Measurements from ENCODE around the gene LDLRAD4. TPM values are rescaled to one million over a fixed set of nuclear protein-coding genes. Genes with fewer than 3 reads are reported as not detected.

The LDLRAD4 gene
- polyA plus RNA-seq, 1 of the 3 experiments (the other 2 are of a cell fraction): 0.16 TPM

- H3F3A ChIP-seq (replicated peaks; ENCODE audit: insufficient read depth): no peaks in the 10 kb centered on the region
- H2AFZ ChIP-seq (ENCODE audit: low read depth): no peak overlapping the region
- H3K27me3 ChIP-seq (ENCODE audit: insufficient read depth): no peaks in the 10 kb centered on the region
- peaks cover 0 to 43% of the 10 kb centered on the region in 2 experiments; a peak in 1 of 4 replicates for H3K4me1 ChIP-seq (ENCODE audit: control insufficient read depth in 1 of 2, insufficient read depth in 2 of 2, low read depth in 1 of 2, low read length in 1 of 2)
- H3K4me3 ChIP-seq (ENCODE audit: low read depth in 2 of 2, low read length in 1 of 2): no peak overlapping the region
- H3K36me3 ChIP-seq (replicated peaks in 1 of 2; ENCODE audit: control insufficient read depth in 1 of 2, insufficient read depth in 2 of 2, low read length in 1 of 2): no peaks in the 10 kb centered on the region
- ChIA-PET POLR2A (no interaction called here), CTCF (no interaction called here)
- no peaks in the 10 kb centered on the region for H4K20me1 ChIP-seq (ENCODE audit: insufficient read depth)
- WGBS (ENCODE audit: low lambda C conversion rate): 57% methylated on average over 9 of the region's 9 CpGs
- no peak overlapping the region for H3K27ac ChIP-seq (ENCODE audit: low read depth in 2 of 2, low read length in 1 of 2)
- no peak overlapping the region for H3K4me2 ChIP-seq
- DNase-seq: no peak
- no peaks in the 10 kb centered on the region for H3K9me2 ChIP-seq
- H3K79me2 ChIP-seq (ENCODE audit: insufficient read depth): no peaks in the 10 kb centered on the region
- H3K9me3 ChIP-seq: no peaks in the 10 kb centered on the region
- no peak for TF ChIP-seq MEF2A (IDR thresholded peaks at IDR 0.05; ENCODE audit: borderline replicate concordance, low read depth)
- no peak for TF ChIP-seq JUND (IDR thresholded peaks at IDR 0.05)
- TF ChIP-seq NFIC (IDR thresholded peaks at IDR 0.05; ENCODE audit: borderline replicate concordance): no peak
- no peak for TF ChIP-seq RFX5 (IDR thresholded peaks at IDR 0.05; ENCODE audit: low read length)
- no peak for TF ChIP-seq EP300 (IDR thresholded peaks at IDR 0.05; ENCODE audit: borderline replicate concordance in 1 of 2, low read depth in 1 of 2, low read length in 1 of 2)
- TF ChIP-seq SIN3A (IDR thresholded peaks at IDR 0.05; ENCODE audit: borderline replicate concordance, low read depth, low read length): no peak
- TF ChIP-seq SMC3 (IDR thresholded peaks at IDR 0.05; ENCODE audit: low read depth, low read length): no peak
- TF ChIP-seq PBX3 (IDR thresholded peaks at IDR 0.05): no peak
- no peak for TF ChIP-seq POLR2AphosphoS5 (IDR thresholded peaks at IDR 0.05; ENCODE audit: low read depth, low read length)
- TF ChIP-seq CHD2 (IDR thresholded peaks at IDR 0.05; ENCODE audit: low read length, partially characterized antibody): no peak
- no peak for TF ChIP-seq TEAD4 (IDR thresholded peaks at IDR 0.05; ENCODE audit: borderline replicate concordance, insufficient read depth)
- no peak overlapping the region for H3K9ac ChIP-seq
These were observed 268.1 kb downstream of the LDLRAD4 start for GRCh38 chr18:13486686-13487085.

- 53% methylated on average over 7 of the region's 7 CpGs for WGBS (ENCODE audit: low lambda C conversion rate)
- POLR2A ChIA-PET: no interaction called here
- Histone ChIP-seq H3K27me3 (ENCODE audit: insufficient read depth) (no peaks in the 10 kb centered on the region), H3K4me3 (ENCODE audit: low read depth in 2 of 2, low read length in 1 of 2) (no peak overlapping the region), H3K4me2 (no peak overlapping the region), H3K9ac (no peak overlapping the region), H3K9me3 (no peaks in the 10 kb centered on the region), H3F3A (replicated peaks; ENCODE audit: insufficient read depth) (no peaks in the 10 kb centered on the region), H3K9me2 (no peaks in the 10 kb centered on the region), H3K27ac (ENCODE audit: low read depth in 2 of 2, low read length in 1 of 2) (no peak overlapping the region; a peak in 1 of 4 replicates), H3K79me2 (ENCODE audit: insufficient read depth) (no peaks in the 10 kb centered on the region), H2AFZ (ENCODE audit: low read depth) (no peak overlapping the region), H4K20me1 (ENCODE audit: insufficient read depth) (no peaks in the 10 kb centered on the region), H3K4me1 (ENCODE audit: control insufficient read depth in 1 of 2, insufficient read depth in 2 of 2, low read depth in 1 of 2, low read length in 1 of 2) (peaks cover 0 to 49% of the 10 kb centered on the region in 2 experiments; a peak in 1 of 4 replicates), H3K36me3 (replicated peaks in 1 of 2; ENCODE audit: control insufficient read depth in 1 of 2, insufficient read depth in 2 of 2, low read length in 1 of 2) (no peaks in the 10 kb centered on the region)
- CTCF ChIA-PET: no interaction called here
- no peak for DNase-seq
- TF ChIP-seq EP300 (IDR thresholded peaks at IDR 0.05; ENCODE audit: borderline replicate concordance in 1 of 2, low read depth in 1 of 2, low read length in 1 of 2) (no peak), RFX5 (IDR thresholded peaks at IDR 0.05; ENCODE audit: low read length) (no peak), RCOR1 (IDR thresholded peaks at IDR 0.05; ENCODE audit: low read length) (no peak), ZBTB33 (IDR thresholded peaks at IDR 0.05; ENCODE audit: borderline replicate concordance, low read depth) (no peak), PBX3 (IDR thresholded peaks at IDR 0.05) (no peak), CHD2 (IDR thresholded peaks at IDR 0.05; ENCODE audit: low read length, partially characterized antibody) (no peak), ELF1 (IDR thresholded peaks at IDR 0.05) (no peak), MEF2A (IDR thresholded peaks at IDR 0.05; ENCODE audit: borderline replicate concordance, low read depth) (no peak), FOXJ3 (CRISPR knock-in tag; IDR thresholded peaks at IDR 0.05) (no peak), SIN3A (IDR thresholded peaks at IDR 0.05; ENCODE audit: borderline replicate concordance, low read depth, low read length) (no peak), NRF1 (IDR thresholded peaks at IDR 0.05; ENCODE audit: low read depth, low read length) (no peak), NFIC (IDR thresholded peaks at IDR 0.05; ENCODE audit: borderline replicate concordance) (no peak)
- TF ChIP-seq, protein P1, sequence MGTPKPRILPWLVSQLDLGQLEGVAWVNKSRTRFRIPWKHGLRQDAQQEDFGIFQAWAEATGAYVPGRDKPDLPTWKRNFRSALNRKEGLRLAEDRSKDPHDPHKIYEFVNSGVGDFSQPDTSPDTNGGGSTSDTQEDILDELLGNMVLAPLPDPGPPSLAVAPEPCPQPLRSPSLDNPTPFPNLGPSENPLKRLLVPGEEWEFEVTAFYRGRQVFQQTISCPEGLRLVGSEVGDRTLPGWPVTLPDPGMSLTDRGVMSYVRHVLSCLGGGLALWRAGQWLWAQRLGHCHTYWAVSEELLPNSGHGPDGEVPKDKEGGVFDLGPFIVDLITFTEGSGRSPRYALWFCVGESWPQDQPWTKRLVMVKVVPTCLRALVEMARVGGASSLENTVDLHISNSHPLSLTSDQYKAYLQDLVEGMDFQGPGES (IDR thresholded peaks at IDR 0.05; ENCODE audit: low read depth, low read length): no peak
- TF ChIP-seq, protein P2, sequence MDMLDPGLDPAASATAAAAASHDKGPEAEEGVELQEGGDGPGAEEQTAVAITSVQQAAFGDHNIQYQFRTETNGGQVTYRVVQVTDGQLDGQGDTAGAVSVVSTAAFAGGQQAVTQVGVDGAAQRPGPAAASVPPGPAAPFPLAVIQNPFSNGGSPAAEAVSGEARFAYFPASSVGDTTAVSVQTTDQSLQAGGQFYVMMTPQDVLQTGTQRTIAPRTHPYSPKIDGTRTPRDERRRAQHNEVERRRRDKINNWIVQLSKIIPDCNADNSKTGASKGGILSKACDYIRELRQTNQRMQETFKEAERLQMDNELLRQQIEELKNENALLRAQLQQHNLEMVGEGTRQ (IDR thresholded peaks at IDR 0.05; ENCODE audit: borderline replicate concordance, low read depth, low read length): no peak
- TF ChIP-seq, protein P3, sequence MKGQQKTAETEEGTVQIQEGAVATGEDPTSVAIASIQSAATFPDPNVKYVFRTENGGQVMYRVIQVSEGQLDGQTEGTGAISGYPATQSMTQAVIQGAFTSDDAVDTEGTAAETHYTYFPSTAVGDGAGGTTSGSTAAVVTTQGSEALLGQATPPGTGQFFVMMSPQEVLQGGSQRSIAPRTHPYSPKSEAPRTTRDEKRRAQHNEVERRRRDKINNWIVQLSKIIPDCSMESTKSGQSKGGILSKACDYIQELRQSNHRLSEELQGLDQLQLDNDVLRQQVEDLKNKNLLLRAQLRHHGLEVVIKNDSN (IDR thresholded peaks at IDR 0.05; ENCODE audit: borderline replicate concordance, low read depth): no peak
- TF ChIP-seq, protein P4, sequence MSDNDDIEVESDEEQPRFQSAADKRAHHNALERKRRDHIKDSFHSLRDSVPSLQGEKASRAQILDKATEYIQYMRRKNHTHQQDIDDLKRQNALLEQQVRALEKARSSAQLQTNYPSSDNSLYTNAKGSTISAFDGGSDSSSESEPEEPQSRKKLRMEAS (IDR thresholded peaks at IDR 0.05; ENCODE audit: low read depth): no peak
These were observed 268.7 kb downstream of the LDLRAD4 start for GRCh38 chr18:13487237-13487636.

Data from SK-N-SH (cell line).